T1000 (cell line): ENCODE results near the gene PCBD2.

Experiments used
- DNase-seq: peaks from one replicate; lab custom pipeline; 2025; ENCODE audit warnings: mixed read lengths; lab: John Stamatoyannopoulos, UW

The PCBD2 gene

GRCh38 chr5:135007749-135008363, 102.9 kb downstream of the PCBD2 start:
- no peak for DNase-seq

GRCh38 chr5:135008556-135008955, 103.6 kb downstream of the PCBD2 start:
- DNase-seq, result no peak

- no peak for DNase-seq
These were observed 104.2 kb downstream of the PCBD2 start for GRCh38 chr5:135008981-135009735.

- no peak for DNase-seq
These were observed 105.0 kb downstream of the PCBD2 start for GRCh38 chr5:135009736-135010501.

GRCh38 chr5:135010502-135011354, 105.8 kb downstream of the PCBD2 start:
- no peak for DNase-seq

GRCh38 chr5:135011355-135012032, 106.6 kb downstream of the PCBD2 start:
- no peak for DNase-seq

- DNase-seq, result no peak
These were observed 107.2 kb downstream of the PCBD2 start for GRCh38 chr5:135012033-135012588.
